Omental fat pad (tissue), 4 donors: ENCODE data around the gene AKR1B15. TPM values are rescaled to one million over a fixed set of nuclear protein-coding genes. Genes with fewer than 3 reads are reported as not detected.

Experiments used
- ATAC-seq: fragments of 150-250 bp; one replicate; pipeline ENCODE4 v1.9.1; 2016; ENCODE audit warnings: mild to moderate bottlenecking, moderate library complexity; ENCODE audit not compliant: low FRiP score
- DNase-seq: peaks from one replicate; pipeline ENCODE4 v3.0.0-alpha.2; 2019; ENCODE audit warnings: low spot score
- CTCF ChIP-seq, 3 donors: fragments of 450-650 bp; IDR thresholded peaks; one replicate each; pipeline ENCODE4 v1.5.1; 2016 to 2017; ENCODE audit warnings: antibody characterized with exemption in 3 of 3, mild to moderate bottlenecking in 3 of 3, moderate library complexity in 2 of 3
- total RNA-seq, 4 donors: library from RNA; depleted of rRNA; stranded (reverse); fragments of >200 nt; gene quantifications; one replicate each; pipeline ENCODE4 v1.1.0, GENCODE V29; 2016

AKR1B15 gene
- total RNA-seq, 4 donors from 2014 or later = not detected

- ATAC-seq (no peak), DNase-seq (no peak)
- TF ChIP-seq CTCF (IDR thresholded peaks at IDR 0.05) = no peak
These were observed 80.5 kb downstream of the AKR1B15 start for GRCh38 chr7:134629445-134629844.

Other genes with a start within 250 kb of the AKR1B15 start
- 10 to 100 TPM in 2 of 4 donors, 1 to 10 TPM in 2; 9.6 to 14.9 (median 10.9) TPM for gene SLC35B4, start 232.2 kb upstream of the AKR1B15 start, total RNA-seq
- gene AKR1B1, start 90.0 kb upstream of the AKR1B15 start, total RNA-seq = 100 to 1,000 TPM in 3 of 4 donors, 10 to 100 TPM in 1; 66.0 to 110 (median 104) TPM
- 1 to 10 TPM in 2 of 4 donors, not detected in 2; 1.1 to 1.7 TPM for gene AKR1B10, start 21.5 kb upstream of the AKR1B15 start, total RNA-seq
- 10 to 100 TPM in 3 of 4 donors, 1 to 10 TPM in 1; 6.6 to 20.0 (median 13.5) TPM for gene BPGM, start 97.7 kb downstream of the AKR1B15 start, total RNA-seq
- 100 to 1,000 TPM; 195 to 347 (median 250) TPM for gene CALD1, start 230.5 kb downstream of the AKR1B15 start, total RNA-seq